HCT116 (cell line): ENCODE results near the gene PTPN13. TPM values are rescaled to one million over a fixed set of nuclear protein-coding genes. Genes with fewer than 3 reads are reported as not detected.

Experiments
- ATAC-seq: fragments of 200-7000 bp; cut with Tn5 transposase; 2 replicates; pipeline ENCODE4 v1.9.1; 2020; ENCODE audit warnings: mild to moderate bottlenecking, moderate library complexity
- BruUV-seq: library from RNA; stranded (reverse); fragments of 400-500 nt; replicated peaks from 2 replicates; lab custom pipeline; 2021; lab: Mats Ljungman, UMichigan
- CTCF ChIA-PET: fragments of 300-600 bp; sonication (Branson Sonifier 250); formaldehyde crosslinking; loops from one replicate; lab custom pipeline; 2021; ENCODE audit warnings: antibody characterized with exemption; lab: Charles Lee
- POLR2A ChIA-PET: fragments of 300-600, 350-600 bp; sonication (Branson Sonifier 250); formaldehyde crosslinking; loops from one replicate; lab custom pipeline; 2021; ENCODE audit warnings: antibody characterized with exemption; lab: Charles Lee
- RAD21 ChIA-PET, 2 experiments: fragments of 300-600 bp; sonication (Branson Sonifier 250); formaldehyde crosslinking; loops; one replicate each; lab custom pipeline; 2023; ENCODE audit warnings: low total read pairs in 2 of 2; ENCODE audit not compliant: uncharacterized antibody in 2 of 2, unreplicated experiment in 2 of 2, low non-redundant PET in 1 of 2; lab: Charles Lee
- DNase-seq: peaks from one replicate; pipeline ENCODE4 v3.0.0-alpha.2; 2010; ENCODE audit warnings: low read depth, low spot score
- H2AFZ ChIP-seq: fragments of 200-600 bp; shearing (Covaris generic), sonication (generic); 2 replicates; pipeline ENCODE4 v1.6.1; 2017; ENCODE audit warnings: low read depth, mixed run types, mixed read lengths, antibody characterized with exemption, low read length; ENCODE audit not compliant: poor library complexity, severe bottlenecking
- H3K27ac ChIP-seq: 2 replicates; pipeline ENCODE4 v1.5.1; 2012; ENCODE audit warnings: low read depth, low read length
- H3K27me3 ChIP-seq: fragments of 200-600 bp; sonication (generic); 2 replicates; pipeline ENCODE4 v1.6.1; 2016; ENCODE audit warnings: mixed run types, low read length, mixed read lengths; ENCODE audit not compliant: insufficient read depth
- H3K36me3 ChIP-seq, 2 experiments: fragments of 200-500 bp in 1 of 2; fragments of 200-600 bp in 1 of 2; sonication (Bioruptor generic) in 1 of 2; sonication (generic) in 1 of 2; 2 replicates each; pipeline versions ENCODE4 v1.5.1 to v1.6.1; 2014 to 2016; ENCODE audit warnings: low read length in 2 of 2, inconsistent platforms in 1 of 2, mixed read lengths in 1 of 2, mixed run types in 1 of 2; ENCODE audit not compliant: insufficient read depth in 2 of 2, control insufficient read depth in 1 of 2
- H3K4me1 ChIP-seq, 2 experiments: fragments of 200-600 bp in 1 of 2; sonication (generic) in 1 of 2; 2 replicates each; pipeline versions ENCODE4 v1.5.1 to v1.6.1; 2012 to 2017; ENCODE audit warnings: low read length in 2 of 2, inconsistent platforms in 1 of 2, mild to moderate bottlenecking in 1 of 2, mixed read lengths in 1 of 2, mixed run types in 1 of 2, moderate library complexity in 1 of 2; ENCODE audit not compliant: insufficient read depth in 2 of 2, control insufficient read depth in 1 of 2
- H3K4me2 ChIP-seq: fragments of 200-600 bp; sonication (generic); 2 replicates; pipeline ENCODE4 v1.6.1; 2017; ENCODE audit warnings: mixed run types, low read length, mixed read lengths
- H3K4me3 ChIP-seq, 2 experiments: fragments of 200-600 bp in 1 of 2; sonication (generic) in 1 of 2; replicated peaks in 1 of 2; 2 replicates each; pipeline ENCODE4 v1.5.1; 2011 to 2016; ENCODE audit warnings: low read length in 2 of 2, control low read depth in 1 of 2, low read depth in 1 of 2, mild to moderate bottlenecking in 1 of 2, mixed read lengths in 1 of 2, mixed run types in 1 of 2
- H3K79me2 ChIP-seq: fragments of 200-600 bp; sonication (generic); 2 replicates; pipeline ENCODE4 v1.6.1; 2017; ENCODE audit warnings: mild to moderate bottlenecking, mixed run types, low read length, moderate library complexity, mixed read lengths; ENCODE audit not compliant: insufficient read depth
- H3K9ac ChIP-seq: fragments of 200-600 bp; sonication (generic); 2 replicates; pipeline ENCODE4 v1.6.1; 2016; ENCODE audit warnings: low read length, mixed read lengths
- H3K9me2 ChIP-seq: fragments of 200-600 bp; sonication (generic), shearing (Covaris generic); 2 replicates; pipeline ENCODE4 v1.6.1; 2017; ENCODE audit warnings: mixed run types, mild to moderate bottlenecking, moderate library complexity; ENCODE audit not compliant: insufficient read depth
- H3K9me3 ChIP-seq, 2 experiments: fragments of 200-500 bp in 1 of 2; fragments of 200-600 bp in 1 of 2; sonication (Bioruptor generic) in 1 of 2; sonication (generic) in 1 of 2; 2 replicates each; pipeline ENCODE4 v1.6.1; 2014 to 2017; ENCODE audit warnings: low read length in 2 of 2, mixed read lengths in 2 of 2, inconsistent platforms in 1 of 2, low read depth in 1 of 2, mild to moderate bottlenecking in 1 of 2, mixed run types in 1 of 2, moderate library complexity in 1 of 2; ENCODE audit not compliant: control insufficient read depth in 1 of 2, insufficient read depth in 1 of 2
- H4K20me1 ChIP-seq: fragments of 200-600 bp; sonication (generic), shearing (Covaris generic); 2 replicates; pipeline ENCODE4 v1.6.1; 2017; ENCODE audit warnings: mixed run types, mild to moderate bottlenecking, moderate library complexity; ENCODE audit not compliant: insufficient read depth
- ATF3 ChIP-seq: IDR thresholded peaks from 2 replicates; pipeline ENCODE4 v1.6.1; 2012
- EGR1 ChIP-seq: IDR thresholded peaks from 2 replicates; pipeline ENCODE4 v1.6.1; 2012; ENCODE audit warnings: low read depth
- EZH2phosphoT487 ChIP-seq: fragments of 200-600 bp; IDR thresholded peaks from 2 replicates; pipeline ENCODE4 v1.6.1; 2018; ENCODE audit warnings: antibody characterized with exemption, borderline replicate concordance
- POLR2A ChIP-seq: IDR thresholded peaks from 2 replicates; pipeline ENCODE4 v1.7.0; 2011; ENCODE audit warnings: borderline replicate concordance; ENCODE audit not compliant: insufficient read depth, insufficient read length; ENCODE audit errors: extremely low read depth
- POLR2AphosphoS5 ChIP-seq: IDR thresholded peaks from 2 replicates; pipeline ENCODE4 v1.6.1; 2011; ENCODE audit warnings: mild to moderate bottlenecking, low read depth, low read length, moderate library complexity
- SIN3A ChIP-seq: IDR thresholded peaks from 2 replicates; pipeline ENCODE4 v1.6.1; 2012; ENCODE audit warnings: low read depth
- SRF ChIP-seq: IDR thresholded peaks from 2 replicates; pipeline ENCODE4 v1.6.1; 2012; ENCODE audit warnings: low read depth
- TCF7L2 ChIP-seq: IDR thresholded peaks from 2 replicates; pipeline ENCODE4 v1.7.0; 2011; ENCODE audit warnings: borderline replicate concordance, inconsistent platforms; ENCODE audit not compliant: insufficient read depth, insufficient read length; ENCODE audit errors: extremely low read depth
- YY1 ChIP-seq: IDR thresholded peaks from 2 replicates; pipeline ENCODE4 v1.6.1; 2011; ENCODE audit warnings: low read length, low read depth, moderate library complexity, mild to moderate bottlenecking; ENCODE audit not compliant: insufficient replicate concordance; ENCODE audit errors: extremely low read depth
- ZFX ChIP-seq: fragments of 450-650 bp; IDR thresholded peaks from 2 replicates; pipeline ENCODE4 v1.6.1; 2017
- ZNF274 ChIP-seq: fragments of 200-500 bp; sonication (Bioruptor generic); IDR thresholded peaks from 2 replicates; pipeline ENCODE4 v1.6.1; 2014; ENCODE audit warnings: mild to moderate bottlenecking, low read depth, low read length, inconsistent platforms
- intact Hi-C: fragments of 100-400 bp; cut with micrococcal nuclease; formaldehyde crosslinking; loops from 2 replicates; pipeline ENCODE4 v1.10.0; 2022
- total RNA-seq: library from RNA; stranded (reverse); gene quantifications from one replicate; pipeline ENCODE4 v1.2.1, GENCODE V29; 2021; ENCODE audit not compliant: unreplicated experiment

The PTPN13 gene
- total RNA-seq, 1 experiment from 2014 or later = 14.6 TPM

- Histone ChIP-seq H3K4me3 (no peak overlapping the region), H3K4me1 (no peaks in the 10 kb centered on the region), H3K36me3 (no peaks in the 10 kb centered on the region), H3K79me2 (no peaks in the 10 kb centered on the region), H3K9me3 (no peaks in the 10 kb centered on the region), H2AFZ (no peak overlapping the region), H3K9me2 (no peaks in the 10 kb centered on the region), H3K27me3 (no peaks in the 10 kb centered on the region), H3K9ac (no peak overlapping the region), H3K4me2 (no peak overlapping the region), H4K20me1 (no peaks in the 10 kb centered on the region), H3K27ac (no peak overlapping the region)
- TF ChIP-seq POLR2AphosphoS5 = no peak
- no peak for TF ChIP-seq POLR2A
- ChIA-PET RAD21 (no interaction called here), POLR2A (no interaction called here), CTCF (no interaction called here)
- no TSS peak for BruUV-seq
- intact Hi-C loops = no loop called here
- ATAC-seq = no peak
- no peak for DNase-seq
These were observed 112.9 kb downstream of the PTPN13 start for GRCh38 chr4:86706923-86707597.

GRCh38 chr4:86717651-86718050, 123.5 kb downstream of the PTPN13 start:
- H3K27ac ChIP-seq = no peak overlapping the region
- H3K9me3 ChIP-seq = no peaks in the 10 kb centered on the region
- ATAC-seq = no peak
- no peak overlapping the region for H3K4me3 ChIP-seq
- H3K36me3 ChIP-seq = no peaks in the 10 kb centered on the region
- DNase-seq = no peak
- TF ChIP-seq ZFX (no peak), ATF3 (no peak), YY1 (no peak), SIN3A (no peak), SRF (no peak), EZH2phosphoT487 (no peak), EGR1 (no peak), ZNF274 (no peak), TCF7L2 (no peak)
- ChIA-PET CTCF (no interaction called here), POLR2A (interaction anchor here (0.8 kb wide), 1 partner anchor 124 kb away, joined by 3 read pairs; the partner anchor contains the start of gene PTPN13), RAD21 (no interaction called here)
- no peaks in the 10 kb centered on the region for H4K20me1 ChIP-seq
- intact Hi-C loops = no loop called here
- BruUV-seq = no TSS peak
- no peak overlapping the region for H2AFZ ChIP-seq
- H3K9me2 ChIP-seq = no peaks in the 10 kb centered on the region
- H3K4me2 ChIP-seq = no peak overlapping the region
- H3K9ac ChIP-seq = no peak overlapping the region
- no peaks in the 10 kb centered on the region for H3K27me3 ChIP-seq
- peaks cover 0 to 6% of the 10 kb centered on the region in 2 experiments; a peak in 1 of 4 replicates for H3K4me1 ChIP-seq
- no peaks in the 10 kb centered on the region for H3K79me2 ChIP-seq
